NT2/D1 (cell line): ENCODE measurements around the gene MTURN.

ENCODE experiments used
- DNase-seq: peaks from one replicate; pipeline ENCODE4 v3.0.0-alpha.2; 2011; ENCODE audit warnings: low read depth, low spot score
- H3K27me3 ChIP-seq: 2 replicates; pipeline ENCODE4 v1.6.0; 2011; ENCODE audit warnings: mild to moderate bottlenecking; ENCODE audit not compliant: insufficient read length, insufficient read depth
- H3K36me3 ChIP-seq: 2 replicates; pipeline ENCODE4 v1.6.1; 2011; ENCODE audit warnings: mild to moderate bottlenecking, low read length, mixed read lengths; ENCODE audit not compliant: insufficient read depth, insufficient read length
- H3K4me1 ChIP-seq: 2 replicates; pipeline ENCODE4 v1.5.1; 2011; ENCODE audit not compliant: insufficient read depth, insufficient read length
- H3K4me3 ChIP-seq: 2 replicates; pipeline ENCODE4 v1.5.1; 2011; ENCODE audit warnings: low read depth; ENCODE audit not compliant: insufficient read length
- H3K9ac ChIP-seq: 2 replicates; pipeline ENCODE4 v1.6.0; 2011; ENCODE audit warnings: low read depth; ENCODE audit not compliant: insufficient read length
- H3K9me3 ChIP-seq: 2 replicates; pipeline ENCODE4 v1.5.1; 2011; ENCODE audit warnings: mild to moderate bottlenecking, low read length; ENCODE audit not compliant: insufficient read depth
- SUZ12 ChIP-seq: IDR thresholded peaks from 2 replicates; pipeline ENCODE4 v1.6.1; 2011; ENCODE audit not compliant: insufficient read length, insufficient read depth; ENCODE audit errors: extremely low read depth
- YY1 ChIP-seq: IDR thresholded peaks from 2 replicates; pipeline ENCODE4 v1.6.1; 2011; ENCODE audit not compliant: insufficient read length, insufficient read depth
- ZNF274 ChIP-seq: IDR thresholded peaks from 2 replicates; pipeline ENCODE4 v1.6.1; 2011; ENCODE audit warnings: mild to moderate bottlenecking, low read depth, low read length

The MTURN gene

DNA sequence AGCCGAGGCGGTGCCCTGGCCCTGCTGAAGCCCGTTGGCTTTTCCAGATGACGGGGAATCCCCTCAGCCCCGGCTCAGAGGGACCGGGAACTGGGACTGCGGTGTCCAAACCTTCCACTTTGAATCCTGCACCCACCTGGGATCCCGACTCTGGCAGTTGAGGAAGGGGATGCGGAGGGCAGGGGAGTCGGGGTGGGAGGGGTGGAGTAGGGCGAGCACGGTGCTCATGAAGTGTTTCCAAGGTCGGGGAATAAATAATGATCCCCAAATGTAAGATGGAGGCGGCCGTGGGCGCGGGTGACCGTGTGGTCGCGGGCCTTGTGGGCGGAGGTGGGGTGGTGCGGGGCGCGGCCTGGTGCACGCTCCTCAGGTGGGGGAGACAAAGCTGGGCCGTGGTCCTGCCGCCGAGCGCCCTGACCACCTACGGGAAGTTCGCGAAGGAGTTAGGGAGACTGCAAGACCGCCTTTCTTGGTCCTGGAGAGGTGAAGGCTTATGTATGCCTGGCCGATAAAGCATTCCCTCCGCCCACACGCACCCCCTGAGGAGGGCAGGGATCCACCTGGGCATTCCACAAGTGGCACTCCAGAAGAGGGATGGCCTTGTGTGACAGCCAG is 1.4 kb downstream of the MTURN start:
- Histone ChIP-seq H3K4me1 (peaks cover 3% of the 10 kb centered on the region), H3K4me3 (peak overlapping the region; percentile 79), H3K27me3 (peaks cover 55% of the 10 kb centered on the region), H3K9me3 (no peaks in the 10 kb centered on the region), H3K9ac (peak overlapping the region; percentile 88), H3K36me3 (no peaks in the 10 kb centered on the region)
- DNase-seq = no peak
- no peak for TF ChIP-seq YY1
- TF ChIP-seq SUZ12 = no peak

- Histone ChIP-seq H3K27me3 (peaks cover 53% of the 10 kb centered on the region), H3K4me1 (peaks cover 3% of the 10 kb centered on the region), H3K4me3 (peak overlapping the region; percentile 79), H3K9ac (peak overlapping the region; percentile 88), H3K9me3 (no peaks in the 10 kb centered on the region), H3K36me3 (no peaks in the 10 kb centered on the region)
- DNase-seq = no peak
- TF ChIP-seq YY1 (no peak), SUZ12 (no peak)
These were observed 2.1 kb downstream of the MTURN start for GRCh38 chr7:30136743-30137485.

- Histone ChIP-seq H3K36me3 (no peaks in the 10 kb centered on the region), H3K27me3 (peaks cover 34% of the 10 kb centered on the region), H3K9me3 (no peaks in the 10 kb centered on the region), H3K9ac (no peak overlapping the region), H3K4me1 (peaks cover 3% of the 10 kb centered on the region), H3K4me3 (no peak overlapping the region)
- no peak for DNase-seq
- TF ChIP-seq YY1 = no peak
- no peak for TF ChIP-seq SUZ12
- no peak for TF ChIP-seq ZNF274
These were observed 5.1 kb downstream of the MTURN start for GRCh38 chr7:30139836-30140384.

- no peak for TF ChIP-seq SUZ12
- TF ChIP-seq YY1 = no peak
- TF ChIP-seq ZNF274 = no peak
- H3K9ac ChIP-seq = no peak overlapping the region
- no peak overlapping the region for H3K4me3 ChIP-seq
- no peaks in the 10 kb centered on the region for H3K36me3 ChIP-seq
- peaks cover 3% of the 10 kb centered on the region for H3K4me1 ChIP-seq
- H3K27me3 ChIP-seq = peaks cover 30% of the 10 kb centered on the region
- no peaks in the 10 kb centered on the region for H3K9me3 ChIP-seq
- DNase-seq = no peak
These were observed 5.7 kb downstream of the MTURN start for GRCh38 chr7:30140456-30140855.

DNA sequence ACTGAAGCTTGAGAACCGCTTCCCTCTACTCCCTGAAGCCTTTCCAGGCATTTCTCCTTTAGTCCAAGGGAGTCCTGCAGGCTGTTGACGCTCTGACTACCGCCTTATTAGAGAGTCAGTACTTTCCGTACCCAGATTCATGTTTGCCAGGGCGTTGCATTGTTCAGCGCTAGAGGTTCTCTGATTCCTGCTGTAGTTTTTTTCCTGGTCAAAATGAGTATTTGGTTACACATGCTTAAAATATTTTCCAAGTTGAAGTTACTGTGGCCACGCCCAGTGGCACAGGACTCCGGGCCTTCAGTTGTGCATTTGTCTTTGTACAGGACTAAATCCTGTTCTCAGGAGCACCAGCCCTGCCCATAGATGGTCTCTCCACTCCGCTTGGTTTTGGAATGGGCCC is 7.9 kb downstream of the MTURN start:
- DNase-seq = no peak
- H3K9ac ChIP-seq = no peak overlapping the region
- TF ChIP-seq YY1 (no peak), ZNF274 (no peak), SUZ12 (no peak)
- H3K4me3 ChIP-seq = no peak overlapping the region
- H3K36me3 ChIP-seq = no peaks in the 10 kb centered on the region
- peaks cover 7% of the 10 kb centered on the region for H3K27me3 ChIP-seq
- no peaks in the 10 kb centered on the region for H3K9me3 ChIP-seq
- peaks cover 2% of the 10 kb centered on the region for H3K4me1 ChIP-seq

GRCh38 chr7:30143748-30144251 is 9.0 kb downstream of the MTURN start:
- no peak for TF ChIP-seq ZNF274
- no peak for TF ChIP-seq SUZ12
- TF ChIP-seq YY1 = no peak
- H3K4me1 ChIP-seq = peaks cover 3% of the 10 kb centered on the region
- no peak for DNase-seq
- no peak overlapping the region for H3K9ac ChIP-seq
- no peak overlapping the region for H3K4me3 ChIP-seq
- no peaks in the 10 kb centered on the region for H3K36me3 ChIP-seq
- no peaks in the 10 kb centered on the region for H3K9me3 ChIP-seq
- H3K27me3 ChIP-seq = peaks cover 3% of the 10 kb centered on the region

DNA sequence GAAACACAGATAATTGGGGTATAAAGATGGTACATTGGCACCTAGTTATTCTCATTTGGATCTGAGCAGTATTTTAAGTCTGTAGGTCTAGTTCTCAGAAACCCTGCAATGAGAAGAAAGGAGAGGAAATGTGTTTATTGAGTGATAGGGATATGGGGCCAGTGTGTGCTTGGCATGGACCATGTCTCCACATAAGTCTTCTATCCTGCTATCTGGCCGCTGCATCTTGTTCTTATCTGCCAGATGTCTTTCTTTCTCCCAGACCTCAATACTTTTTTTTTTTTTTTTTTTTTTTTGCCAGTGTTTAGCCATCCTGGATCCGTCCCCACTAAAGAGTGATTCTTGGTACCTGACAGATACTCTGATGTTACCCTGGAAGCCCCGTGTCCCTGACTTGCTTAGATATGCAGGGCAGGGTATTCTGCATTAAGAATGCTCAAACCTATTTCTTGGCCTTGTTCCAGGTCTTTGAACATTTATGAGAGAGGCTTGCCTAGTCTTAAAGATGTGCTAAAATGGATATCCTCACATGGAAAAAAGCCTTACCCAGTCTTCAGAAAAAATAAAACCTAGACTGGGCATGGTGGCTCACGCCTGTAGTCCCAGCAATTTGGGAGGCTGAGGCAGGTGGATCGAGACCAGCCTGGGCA is 10.0 kb downstream of the MTURN start:
- Histone ChIP-seq H3K4me3 (no peak overlapping the region), H3K4me1 (peaks cover 10% of the 10 kb centered on the region), H3K9me3 (no peaks in the 10 kb centered on the region), H3K27me3 (no peaks in the 10 kb centered on the region), H3K9ac (no peak overlapping the region), H3K36me3 (no peaks in the 10 kb centered on the region)
- TF ChIP-seq ZNF274 (no peak), YY1 (no peak)
- no peak for DNase-seq
